ENCODE data around the gene BSND.

The BSND gene

GRCh38 chr1:55000110-55001085, 1.7 kb downstream of the BSND start:
- no peaks in the 10 kb centered on the region for H3K4me1 ChIP-seq (ENCODE audit: control insufficient read depth in 1 of 2, insufficient read depth in 2 of 2, low read length in 2 of 2)
- no peak overlapping the region for H3K9ac ChIP-seq (ENCODE audit: low read depth in 1 of 2, low read length in 2 of 2)
- no peaks in the 10 kb centered on the region for H3K36me3 ChIP-seq (ENCODE audit: control insufficient read depth in 1 of 2, insufficient read depth in 2 of 2, low read length in 2 of 2)
- H3K27ac ChIP-seq (ENCODE audit: low read depth, low read length), result no peak overlapping the region
- H3K4me3 ChIP-seq (ENCODE audit: low read depth in 1 of 2, low read length in 2 of 2), result no peak overlapping the region
- peaks cover 8 to 30% of the 10 kb centered on the region in 2 donors for H3K27me3 ChIP-seq (ENCODE audit: control insufficient read depth in 1 of 2, insufficient read depth in 2 of 2, low read length in 2 of 2)
- no peaks in the 10 kb centered on the region for H3K9me3 ChIP-seq (ENCODE audit: control insufficient read depth in 1 of 2, low read length in 2 of 2)

DNA sequence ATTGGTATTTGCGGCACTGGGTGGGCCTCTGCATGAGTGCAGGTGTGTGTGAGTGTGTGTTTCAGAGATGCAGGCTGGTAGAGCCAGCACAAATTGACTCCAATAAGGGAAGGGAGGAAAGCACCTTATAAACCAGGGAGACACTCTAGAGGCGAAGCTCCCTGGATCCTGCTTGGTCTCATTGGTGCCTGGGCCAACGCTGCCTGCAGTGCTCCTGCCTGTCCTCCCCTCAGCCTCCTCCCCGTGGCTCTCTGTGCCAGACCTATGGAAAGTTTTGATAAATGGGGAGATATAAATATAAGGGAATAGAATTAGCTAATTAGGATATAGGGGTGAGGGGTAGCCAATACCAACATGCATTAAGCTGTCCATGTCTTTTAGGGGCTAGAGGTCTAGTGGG, 2.6 kb downstream of the BSND start:
- H3K4me1 ChIP-seq (ENCODE audit: control insufficient read depth in 1 of 2, insufficient read depth in 2 of 2, low read length in 2 of 2), result no peaks in the 10 kb centered on the region
- no peak overlapping the region for H3K4me3 ChIP-seq (ENCODE audit: low read depth in 1 of 2, low read length in 2 of 2)
- H3K27me3 ChIP-seq (ENCODE audit: control insufficient read depth in 1 of 2, insufficient read depth in 2 of 2, low read length in 2 of 2), result peaks cover 8 to 22% of the 10 kb centered on the region in 2 donors
- H3K36me3 ChIP-seq (ENCODE audit: control insufficient read depth in 1 of 2, insufficient read depth in 2 of 2, low read length in 2 of 2), result no peaks in the 10 kb centered on the region
- no peaks in the 10 kb centered on the region for H3K9me3 ChIP-seq (ENCODE audit: control insufficient read depth in 1 of 2, low read length in 2 of 2)
- H3K27ac ChIP-seq (ENCODE audit: low read depth, low read length), result no peak overlapping the region
- no peak overlapping the region for H3K9ac ChIP-seq (ENCODE audit: low read depth in 1 of 2, low read length in 2 of 2)

- no peaks in the 10 kb centered on the region for H3K36me3 ChIP-seq (ENCODE audit: control insufficient read depth in 1 of 2, insufficient read depth in 2 of 2, low read length in 2 of 2)
- H3K27ac ChIP-seq (ENCODE audit: low read depth, low read length), result no peak overlapping the region
- H3K27me3 ChIP-seq (ENCODE audit: control insufficient read depth in 1 of 2, insufficient read depth in 2 of 2, low read length in 2 of 2), result peaks cover under 1 to 11% of the 10 kb centered on the region in 2 donors
- no peak overlapping the region for H3K9ac ChIP-seq (ENCODE audit: low read depth in 1 of 2, low read length in 2 of 2)
- H3K4me3 ChIP-seq (ENCODE audit: low read depth in 1 of 2, low read length in 2 of 2), result no peak overlapping the region
- no peaks in the 10 kb centered on the region for H3K4me1 ChIP-seq (ENCODE audit: control insufficient read depth in 1 of 2, insufficient read depth in 2 of 2, low read length in 2 of 2)
- no peaks in the 10 kb centered on the region for H3K9me3 ChIP-seq (ENCODE audit: control insufficient read depth in 1 of 2, low read length in 2 of 2)
Measured at GRCh38 chr1:55002686-55003085, 4.0 kb downstream of the BSND start.

DNA sequence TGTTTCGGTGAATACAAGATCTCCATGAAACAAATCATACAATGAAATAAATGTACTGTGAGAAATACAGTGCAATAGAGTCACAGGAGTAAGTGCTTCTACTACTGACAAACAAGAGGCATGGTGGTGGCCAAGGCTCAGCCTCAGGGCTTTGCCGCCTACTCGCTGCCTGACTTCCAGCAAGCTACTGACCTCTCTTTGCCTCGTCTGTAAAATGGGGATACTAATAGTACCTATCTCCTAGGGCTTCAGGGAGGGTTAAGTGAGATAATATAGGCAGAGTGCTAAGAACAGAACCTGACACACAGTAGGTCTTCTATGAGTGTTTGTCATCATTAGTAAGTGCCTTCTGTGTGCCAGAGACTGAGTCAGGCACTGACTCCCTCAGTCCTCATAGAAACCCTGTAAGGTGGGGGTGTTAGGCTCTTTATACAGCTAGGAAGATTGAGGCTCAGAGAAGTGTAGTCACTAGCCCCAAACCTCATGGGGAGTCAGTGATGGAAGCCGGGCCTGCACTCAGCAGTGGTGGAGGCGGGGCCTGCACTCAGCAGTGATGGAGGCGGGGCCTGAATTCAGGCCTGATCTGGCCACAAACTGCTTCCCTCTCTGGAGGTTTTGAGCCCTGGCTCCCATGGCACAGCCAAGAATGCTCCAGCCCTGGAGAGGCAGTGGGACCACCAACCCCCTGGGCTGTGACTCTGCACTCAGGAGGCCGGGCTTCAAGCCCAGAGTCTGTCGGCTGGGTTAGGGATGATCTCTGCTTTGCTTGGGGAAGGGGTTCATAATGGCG, 6.8 kb downstream of the BSND start:
- no peak overlapping the region for H3K4me3 ChIP-seq (ENCODE audit: low read depth in 1 of 2, low read length in 2 of 2)
- peaks cover 0 to 4% of the 10 kb centered on the region in 2 donors for H3K27me3 ChIP-seq (ENCODE audit: control insufficient read depth in 1 of 2, insufficient read depth in 2 of 2, low read length in 2 of 2)
- H3K27ac ChIP-seq (ENCODE audit: low read depth, low read length), result no peak overlapping the region
- H3K4me1 ChIP-seq (ENCODE audit: control insufficient read depth in 1 of 2, insufficient read depth in 2 of 2, low read length in 2 of 2), result no peaks in the 10 kb centered on the region
- H3K9ac ChIP-seq (ENCODE audit: low read depth in 1 of 2, low read length in 2 of 2), result no peak overlapping the region
- H3K9me3 ChIP-seq (ENCODE audit: control insufficient read depth in 1 of 2, low read length in 2 of 2), result no peaks in the 10 kb centered on the region
- no peaks in the 10 kb centered on the region for H3K36me3 ChIP-seq (ENCODE audit: control insufficient read depth in 1 of 2, insufficient read depth in 2 of 2, low read length in 2 of 2)

DNA sequence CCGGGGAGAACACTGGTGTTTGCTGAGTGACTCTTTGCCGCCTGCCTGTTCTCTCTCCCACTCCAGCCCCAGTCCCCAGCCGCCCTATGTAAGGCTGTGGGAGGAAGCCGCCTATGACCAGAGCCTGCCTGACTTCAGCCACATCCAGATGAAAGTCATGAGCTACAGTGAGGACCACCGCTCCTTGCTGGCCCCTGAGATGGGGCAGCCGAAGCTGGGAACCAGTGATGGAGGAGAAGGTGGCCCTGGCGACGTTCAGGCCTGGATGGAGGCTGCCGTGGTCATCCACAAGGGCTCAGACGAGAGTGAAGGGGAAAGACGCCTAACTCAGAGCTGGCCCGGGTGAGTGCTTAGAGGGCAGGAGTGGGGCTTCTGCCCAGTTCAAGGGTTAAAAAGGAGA, 8.2 kb downstream of the BSND start:
- Histone ChIP-seq H3K27ac (ENCODE audit: low read depth, low read length) (no peak overlapping the region), H3K9me3 (ENCODE audit: control insufficient read depth in 1 of 2, low read length in 2 of 2) (no peaks in the 10 kb centered on the region), H3K27me3 (ENCODE audit: control insufficient read depth in 1 of 2, insufficient read depth in 2 of 2, low read length in 2 of 2) (no peaks in the 10 kb centered on the region), H3K9ac (ENCODE audit: low read depth in 1 of 2, low read length in 2 of 2) (no peak overlapping the region), H3K36me3 (ENCODE audit: control insufficient read depth in 1 of 2, insufficient read depth in 2 of 2, low read length in 2 of 2) (no peaks in the 10 kb centered on the region), H3K4me1 (ENCODE audit: control insufficient read depth in 1 of 2, insufficient read depth in 2 of 2, low read length in 2 of 2) (no peaks in the 10 kb centered on the region), H3K4me3 (ENCODE audit: low read depth in 1 of 2, low read length in 2 of 2) (no peak overlapping the region)

GRCh38 chr1:55007625-55008024, 8.9 kb downstream of the BSND start:
- H3K4me3 ChIP-seq (ENCODE audit: low read depth in 1 of 2, low read length in 2 of 2), result no peak overlapping the region
- no peaks in the 10 kb centered on the region for H3K36me3 ChIP-seq (ENCODE audit: control insufficient read depth in 1 of 2, insufficient read depth in 2 of 2, low read length in 2 of 2)
- H3K27ac ChIP-seq (ENCODE audit: low read depth, low read length), result no peak overlapping the region
- no peaks in the 10 kb centered on the region for H3K4me1 ChIP-seq (ENCODE audit: control insufficient read depth in 1 of 2, insufficient read depth in 2 of 2, low read length in 2 of 2)
- H3K27me3 ChIP-seq (ENCODE audit: control insufficient read depth in 1 of 2, insufficient read depth in 2 of 2, low read length in 2 of 2), result no peaks in the 10 kb centered on the region
- no peak overlapping the region for H3K9ac ChIP-seq (ENCODE audit: low read depth in 1 of 2, low read length in 2 of 2)
- H3K9me3 ChIP-seq (ENCODE audit: control insufficient read depth in 1 of 2, low read length in 2 of 2), result no peaks in the 10 kb centered on the region

GRCh38 chr1:55010194-55010886, 11.6 kb downstream of the BSND start:
- H3K36me3 ChIP-seq (ENCODE audit: control insufficient read depth in 1 of 2, insufficient read depth in 2 of 2, low read length in 2 of 2), result no peaks in the 10 kb centered on the region
- peaks cover 0 to 9% of the 10 kb centered on the region in 2 donors for H3K27me3 ChIP-seq (ENCODE audit: control insufficient read depth in 1 of 2, insufficient read depth in 2 of 2, low read length in 2 of 2)
- no peak overlapping the region for H3K9ac ChIP-seq (ENCODE audit: low read depth in 1 of 2, low read length in 2 of 2)
- H3K4me1 ChIP-seq (ENCODE audit: control insufficient read depth in 1 of 2, insufficient read depth in 2 of 2, low read length in 2 of 2), result no peaks in the 10 kb centered on the region
- H3K27ac ChIP-seq (ENCODE audit: low read depth, low read length), result no peak overlapping the region
- H3K9me3 ChIP-seq (ENCODE audit: control insufficient read depth in 1 of 2, low read length in 2 of 2), result no peaks in the 10 kb centered on the region
- H3K4me3 ChIP-seq (ENCODE audit: low read depth in 1 of 2, low read length in 2 of 2), result no peak overlapping the region

GRCh38 chr1:55010887-55011217, 12.1 kb downstream of the BSND start:
- no peaks in the 10 kb centered on the region for H3K4me1 ChIP-seq (ENCODE audit: control insufficient read depth in 1 of 2, insufficient read depth in 2 of 2, low read length in 2 of 2)
- H3K4me3 ChIP-seq (ENCODE audit: low read depth in 1 of 2, low read length in 2 of 2), result no peak overlapping the region
- H3K9me3 ChIP-seq (ENCODE audit: control insufficient read depth in 1 of 2, low read length in 2 of 2), result no peaks in the 10 kb centered on the region
- H3K27me3 ChIP-seq (ENCODE audit: control insufficient read depth in 1 of 2, insufficient read depth in 2 of 2, low read length in 2 of 2), result peaks cover 0 to 9% of the 10 kb centered on the region in 2 donors
- H3K27ac ChIP-seq (ENCODE audit: low read depth, low read length), result no peak overlapping the region
- H3K36me3 ChIP-seq (ENCODE audit: control insufficient read depth in 1 of 2, insufficient read depth in 2 of 2, low read length in 2 of 2), result no peaks in the 10 kb centered on the region
- no peak overlapping the region for H3K9ac ChIP-seq (ENCODE audit: low read depth in 1 of 2, low read length in 2 of 2)

GRCh38 chr1:55012661-55013060, 13.9 kb downstream of the BSND start:
- Histone ChIP-seq H3K9ac (ENCODE audit: low read depth in 1 of 2, low read length in 2 of 2) (no peak overlapping the region), H3K9me3 (ENCODE audit: control insufficient read depth in 1 of 2, low read length in 2 of 2) (no peaks in the 10 kb centered on the region), H3K4me1 (ENCODE audit: control insufficient read depth in 1 of 2, insufficient read depth in 2 of 2, low read length in 2 of 2) (no peaks in the 10 kb centered on the region), H3K36me3 (ENCODE audit: control insufficient read depth in 1 of 2, insufficient read depth in 2 of 2, low read length in 2 of 2) (no peaks in the 10 kb centered on the region), H3K27me3 (ENCODE audit: control insufficient read depth in 1 of 2, insufficient read depth in 2 of 2, low read length in 2 of 2) (peaks cover 0 to 13% of the 10 kb centered on the region in 2 donors), H3K27ac (ENCODE audit: low read depth, low read length) (no peak overlapping the region), H3K4me3 (ENCODE audit: low read depth in 1 of 2, low read length in 2 of 2) (no peak overlapping the region)

GRCh38 chr1:55015123-55015522, 16.4 kb downstream of the BSND start:
- Histone ChIP-seq H3K27me3 (ENCODE audit: control insufficient read depth in 1 of 2, insufficient read depth in 2 of 2, low read length in 2 of 2) (peaks cover 0 to 13% of the 10 kb centered on the region in 2 donors), H3K4me1 (ENCODE audit: control insufficient read depth in 1 of 2, insufficient read depth in 2 of 2, low read length in 2 of 2) (no peaks in the 10 kb centered on the region), H3K27ac (ENCODE audit: low read depth, low read length) (no peak overlapping the region)

More at GRCh38 chr1:55015123-55015522, 16.4 kb downstream of the BSND start:
- no peak overlapping the region for H3K4me3 ChIP-seq (ENCODE audit: low read depth in 1 of 2, low read length in 2 of 2)
- no peak overlapping the region for H3K9ac ChIP-seq (ENCODE audit: low read depth in 1 of 2, low read length in 2 of 2)
- no peaks in the 10 kb centered on the region for H3K9me3 ChIP-seq (ENCODE audit: control insufficient read depth in 1 of 2, low read length in 2 of 2)
- H3K36me3 ChIP-seq (ENCODE audit: control insufficient read depth in 1 of 2, insufficient read depth in 2 of 2, low read length in 2 of 2), result no peaks in the 10 kb centered on the region

Data from duodenal mucosa (tissue), 2 donors.